Gastroesophageal sphincter (tissue), 4 donors: Measurements from ENCODE around the gene LZTS3. TPM values are rescaled to one million over a fixed set of nuclear protein-coding genes. Genes with fewer than 3 reads are reported as not detected.

ENCODE experiments used
- ATAC-seq: fragments of 150-250 bp; one replicate; pipeline ENCODE4 v1.9.1; 2016; ENCODE audit warnings: mild to moderate bottlenecking, moderate library complexity
- H3K27ac ChIP-seq, 4 donors: fragments of 200-600 bp; sonication (generic) in 3 of 4; 1 replicate in 3 of 4; 2 replicates in 1 of 4; pipeline ENCODE4 v1.5.1; 2016 to 2019
- H3K27me3 ChIP-seq: fragments of 200-600 bp; sonication (generic); one replicate; pipeline ENCODE4 v1.5.1; 2019
- H3K36me3 ChIP-seq, 2 donors: fragments of 200-600 bp; sonication (generic); one replicate each; pipeline ENCODE4 v1.5.1; 2019; ENCODE audit warnings: control low read depth in 1 of 2
- H3K4me1 ChIP-seq, 3 donors: fragments of 200-600 bp; sonication (generic); 1 replicate in 2 of 3; 2 replicates in 1 of 3; pipeline ENCODE4 v1.5.1; 2016 to 2019; ENCODE audit warnings: control low read depth in 2 of 3
- H3K4me3 ChIP-seq, 2 donors: fragments of 200-600 bp; sonication (generic); one replicate each; pipeline ENCODE4 v1.5.1; 2019; ENCODE audit warnings: mild to moderate bottlenecking in 1 of 2, moderate library complexity in 1 of 2
- H3K9me3 ChIP-seq, 3 donors: fragments of 200-600 bp; sonication (generic); one replicate each; pipeline ENCODE4 v1.5.1; 2017 to 2019; ENCODE audit warnings: control low read depth in 2 of 3
- CTCF ChIP-seq, 4 experiments: fragments of 200-600 bp in 2 of 4; fragments of 450-650 bp in 2 of 4; sonication (generic) in 1 of 4; IDR thresholded peaks; one replicate each; pipeline ENCODE4 v1.5.1; 2017 to 2019; ENCODE audit warnings: antibody characterized with exemption in 4 of 4, mild to moderate bottlenecking in 2 of 4, moderate library complexity in 2 of 4
- EP300 ChIP-seq: sonication (generic); formaldehyde crosslinking; IDR thresholded peaks from one replicate; pipeline ENCODE4 v1.6.1; 2017; ENCODE audit warnings: antibody characterized with exemption, mild to moderate bottlenecking
- POLR2A ChIP-seq, 2 donors: fragments of 450-650 bp; IDR thresholded peaks; one replicate each; pipeline ENCODE4 v1.6.1; 2017; ENCODE audit warnings: antibody characterized with exemption in 2 of 2, mild to moderate bottlenecking in 2 of 2, moderate library complexity in 1 of 2
- POLR2AphosphoS5 ChIP-seq: sonication (generic); formaldehyde crosslinking; IDR thresholded peaks from one replicate; pipeline ENCODE4 v1.6.1; 2017; ENCODE audit warnings: antibody characterized with exemption
- WGBS, 2 donors: methylation state at CpG; one replicate each; pipeline ENCODE4 v1.1.5; 2018; ENCODE audit warnings: low coverage in 1 of 2; 5-methylcytosine and 5-hydroxymethylcytosine counted together
- total RNA-seq, 4 donors: library from RNA; depleted of rRNA; stranded (reverse); fragments of >200 nt; gene quantifications; one replicate each; pipeline ENCODE4 v1.1.0, GENCODE V29; 2016

LZTS3 gene
- total RNA-seq, 4 donors from 2014 or later, result 11.3 to 17.0 (median 12.2) TPM

GRCh38 chr20:3168829-3169590 lies 4.3 kb downstream of the LZTS3 start:
- peaks cover 0 to 43% (median 10%) of the 10 kb centered on the region in 3 donors for H3K4me1 ChIP-seq
- ATAC-seq, result no peak
- no peaks in the 10 kb centered on the region for H3K36me3 ChIP-seq
- peaks cover 15% of the 10 kb centered on the region for H3K27me3 ChIP-seq
- no peaks in the 10 kb centered on the region for H3K9me3 ChIP-seq
- H3K4me3 ChIP-seq, result no peak overlapping the region
- H3K27ac ChIP-seq, result no peak overlapping the region
- no peak for TF ChIP-seq POLR2AphosphoS5
- TF ChIP-seq POLR2A (IDR thresholded peaks at IDR 0.05), result no peak
- TF ChIP-seq CTCF (IDR thresholded peaks at IDR 0.05), result no peak
- TF ChIP-seq EP300, result no peak
- WGBS, 2 donors, result no CpG with 5 or more reads among the region's 7 CpGs

- H3K9me3 ChIP-seq, result no peaks in the 10 kb centered on the region
- H3K27me3 ChIP-seq, result peaks cover 15% of the 10 kb centered on the region
- no peaks in the 10 kb centered on the region for H3K36me3 ChIP-seq
- TF ChIP-seq POLR2AphosphoS5 (no peak), EP300 (no peak), POLR2A (IDR thresholded peaks at IDR 0.05) (no peak), CTCF (IDR thresholded peaks at IDR 0.05) (no peak)
- H3K4me1 ChIP-seq, result peaks cover 0 to 38% (median 10%) of the 10 kb centered on the region in 3 donors
- no peak overlapping the region for H3K4me3 ChIP-seq
- 40% methylated on average over 11 of the region's 39 CpGs; no CpG with 5 or more reads in 1 of the 2 donors for WGBS, 2 donors
- no peak overlapping the region for H3K27ac ChIP-seq
- no peak for ATAC-seq
Observed at GRCh38 chr20:3168079-3168828, 5.1 kb downstream of the LZTS3 start.

GRCh38 chr20:3167738-3168078 lies 5.6 kb downstream of the LZTS3 start:
- TF ChIP-seq POLR2AphosphoS5 (no peak), EP300 (no peak), CTCF (IDR thresholded peaks at IDR 0.05) (no peak), POLR2A (IDR thresholded peaks at IDR 0.05) (no peak)
- Histone ChIP-seq H3K36me3 (no peaks in the 10 kb centered on the region), H3K27me3 (peaks cover 15% of the 10 kb centered on the region), H3K27ac (no peak overlapping the region), H3K9me3 (no peaks in the 10 kb centered on the region), H3K4me1 (peaks cover 0 to 32% (median 8%) of the 10 kb centered on the region in 3 donors), H3K4me3 (no peak overlapping the region)
- no peak for ATAC-seq
- no CpG with 5 or more reads among the region's 25 CpGs for WGBS, 2 donors

- peaks cover 15% of the 10 kb centered on the region for H3K27me3 ChIP-seq
- no peak for TF ChIP-seq POLR2AphosphoS5
- no peak for TF ChIP-seq CTCF (IDR thresholded peaks at IDR 0.05)
- no peak for TF ChIP-seq EP300
- TF ChIP-seq POLR2A (IDR thresholded peaks at IDR 0.05), result no peak
- no peaks in the 10 kb centered on the region for H3K36me3 ChIP-seq
- no CpG with 5 or more reads among the region's 16 CpGs for WGBS, 2 donors
- no peak for ATAC-seq
- no peaks in the 10 kb centered on the region for H3K9me3 ChIP-seq
- H3K4me1 ChIP-seq, result peaks cover 0 to 24% (median 3%) of the 10 kb centered on the region in 3 donors
- no peak overlapping the region for H3K27ac ChIP-seq
- H3K4me3 ChIP-seq, result no peak overlapping the region
Observed at GRCh38 chr20:3166913-3167342, 6.4 kb downstream of the LZTS3 start.
